Body of pancreas (tissue), 4 donors: Measurements from ENCODE around the gene KLHL26. TPM values are rescaled to one million over a fixed set of nuclear protein-coding genes. Genes with fewer than 3 reads are reported as not detected.

Source experiments
- ATAC-seq: fragments of 150-250 bp; one replicate; pipeline ENCODE4 v1.9.1; 2016
- DNase-seq, 4 donors: peaks; one replicate each; pipeline ENCODE4 v3.0.0-alpha.2; 2019
- H3K27ac ChIP-seq, 4 donors: fragments of 200-600 bp; sonication (generic); 1 replicate in 3 of 4; 2 replicates in 1 of 4; pipeline versions ENCODE4 v1.5.1 to v1.6.1; 2016 to 2019; ENCODE audit warnings: mild to moderate bottlenecking in 1 of 4, mixed read lengths in 1 of 4, moderate library complexity in 1 of 4
- H3K27me3 ChIP-seq, 2 donors: fragments of 200-600 bp; sonication (generic); one replicate each; pipeline ENCODE4 v1.6.0; 2016; ENCODE audit warnings: mild to moderate bottlenecking in 1 of 2
- H3K36me3 ChIP-seq, 2 donors: fragments of 200-600 bp; sonication (generic); replicated peaks in 1 of 2; 2 replicates each; pipeline ENCODE4 v1.5.1; 2016; ENCODE audit warnings: low read depth in 2 of 2; ENCODE audit not compliant: insufficient read depth in 1 of 2
- H3K4me1 ChIP-seq: fragments of 200-600 bp; sonication (generic); one replicate; pipeline ENCODE4 v1.6.0; 2016
- H3K4me3 ChIP-seq, 2 donors: fragments of 200-600 bp; sonication (generic); 1 replicate in 1 of 2; 2 replicates in 1 of 2; pipeline ENCODE4 v1.5.1; 2016 to 2019
- H3K9me3 ChIP-seq, 3 donors: fragments of 200-600 bp; sonication (generic); 1 replicate in 2 of 3; 2 replicates in 1 of 3; pipeline ENCODE4 v1.5.1; 2016
- CTCF ChIP-seq, 7 experiments: fragments of 450-650 bp in 4 of 7; fragments of 200-600 bp in 3 of 7; sonication (generic) in 3 of 7; IDR thresholded peaks; one replicate each; pipeline ENCODE4 v1.5.1; 2016 to 2019; ENCODE audit warnings: antibody characterized with exemption in 7 of 7
- POLR2A ChIP-seq, 3 donors: fragments of 450-650 bp; IDR thresholded peaks; one replicate each; pipeline ENCODE4 v1.6.1; 2016; ENCODE audit warnings: antibody characterized with exemption in 3 of 3, mild to moderate bottlenecking in 2 of 3
- WGBS, 2 donors: methylation state at CpG; one replicate each; pipeline ENCODE4 v1.1.5; 2017; 5-methylcytosine and 5-hydroxymethylcytosine counted together
- intact Hi-C: fragments of 100-400 bp; cut with DNase I; formaldehyde crosslinking; loops from one replicate; pipeline ENCODE4 v1.15.1; 2023
- total RNA-seq, 2 donors: library from RNA; depleted of rRNA; stranded (reverse); fragments of >200 nt; gene quantifications; one replicate each; pipeline ENCODE4 v1.1.0, GENCODE V29; 2016

Gene KLHL26
- total RNA-seq, 2 donors from 2014 or later = 3.6 to 8.9 TPM

DNA sequence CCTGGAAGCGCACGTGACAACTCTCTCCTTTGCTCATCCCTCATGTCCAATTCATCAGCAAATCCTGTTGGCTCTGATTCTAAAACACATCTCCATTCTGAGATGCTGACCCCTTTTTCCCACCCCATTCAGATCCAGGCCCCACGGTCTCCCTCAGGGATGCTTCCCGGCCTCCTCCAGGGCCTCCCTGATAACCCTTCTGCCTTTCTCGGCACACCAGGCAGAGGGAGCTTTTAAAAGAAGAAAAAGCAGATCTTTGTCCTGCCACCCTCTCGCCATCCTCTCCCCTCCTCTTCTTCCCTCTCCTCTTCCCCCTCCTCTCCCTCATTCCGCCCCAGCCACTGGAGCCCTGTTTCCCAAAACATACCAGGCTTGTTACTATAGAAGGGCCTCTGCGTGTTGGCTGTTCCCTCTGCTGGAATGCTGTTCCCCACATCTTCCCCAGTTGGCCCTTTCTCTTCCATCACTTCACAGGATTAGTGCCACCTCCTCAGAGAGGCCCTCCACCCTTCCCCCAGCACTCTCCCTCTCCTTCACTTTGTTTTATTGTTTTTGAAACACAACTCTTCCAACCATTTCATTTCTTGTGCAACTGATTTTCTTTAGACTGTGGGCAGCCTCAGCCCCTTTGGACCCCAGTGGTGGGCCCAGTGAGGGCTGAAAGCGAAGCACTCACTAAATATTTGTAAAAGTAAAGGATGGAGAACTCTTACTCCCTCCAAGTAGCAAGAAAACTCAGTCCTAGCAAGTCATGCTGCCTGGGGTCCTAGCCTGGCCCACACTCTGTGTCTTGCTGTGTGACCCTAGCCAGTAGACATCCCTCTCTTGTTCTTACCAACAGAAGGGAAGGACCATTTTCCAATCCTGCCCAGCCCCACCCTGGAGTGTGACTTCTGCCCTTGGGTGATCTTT, 27.8 kb upstream of the KLHL26 start:
- Histone ChIP-seq H3K4me3 (no peak overlapping the region), H3K27ac (no peak overlapping the region), H3K36me3 (no peaks in the 10 kb centered on the region), H3K27me3 (peaks cover 0 to 65% of the 10 kb centered on the region in 2 donors), H3K4me1 (peaks cover 44% of the 10 kb centered on the region), H3K9me3 (no peaks in the 10 kb centered on the region)
- DNase-seq (no peak), ATAC-seq (no peak)
- TF ChIP-seq POLR2A (IDR thresholded peaks at IDR 0.05) = no peak
- TF ChIP-seq CTCF (IDR thresholded peaks at IDR 0.05) = no peak
- WGBS, 2 donors = 57 to 69% methylated on average over 9 of the region's 9 CpGs
- intact Hi-C loops = no loop called here

- no peaks in the 10 kb centered on the region for H3K36me3 ChIP-seq
- WGBS, 2 donors = 11 to 19% methylated on average over 2 of the region's 2 CpGs
- H3K4me3 ChIP-seq = no peak overlapping the region
- H3K4me1 ChIP-seq = peaks cover 44% of the 10 kb centered on the region
- TF ChIP-seq POLR2A (IDR thresholded peaks at IDR 0.05) = no peak
- TF ChIP-seq CTCF (IDR thresholded peaks at IDR 0.05) = no peak
- DNase-seq = no peak
- H3K9me3 ChIP-seq = no peaks in the 10 kb centered on the region
- peaks cover 0 to 65% of the 10 kb centered on the region in 2 donors for H3K27me3 ChIP-seq
- ATAC-seq = no peak
- H3K27ac ChIP-seq = no peak overlapping the region
- intact Hi-C loops = no loop called here
These were observed 27.1 kb upstream of the KLHL26 start for GRCh38 chr19:18609717-18610051.

GRCh38 chr19:18610245-18610555, 26.6 kb upstream of the KLHL26 start:
- intact Hi-C loops = no loop called here
- 17 to 39% methylated on average over 1 to 3 of the region's 3 CpGs for WGBS, 2 donors
- Histone ChIP-seq H3K27ac (no peak overlapping the region), H3K36me3 (no peaks in the 10 kb centered on the region), H3K9me3 (no peaks in the 10 kb centered on the region), H3K27me3 (peaks cover 0 to 61% of the 10 kb centered on the region in 2 donors), H3K4me3 (no peak overlapping the region), H3K4me1 (peaks cover 44% of the 10 kb centered on the region)
- TF ChIP-seq CTCF (IDR thresholded peaks at IDR 0.05) (no peak), POLR2A (IDR thresholded peaks at IDR 0.05) (no peak)
- ATAC-seq = no peak
- no peak for DNase-seq

DNA sequence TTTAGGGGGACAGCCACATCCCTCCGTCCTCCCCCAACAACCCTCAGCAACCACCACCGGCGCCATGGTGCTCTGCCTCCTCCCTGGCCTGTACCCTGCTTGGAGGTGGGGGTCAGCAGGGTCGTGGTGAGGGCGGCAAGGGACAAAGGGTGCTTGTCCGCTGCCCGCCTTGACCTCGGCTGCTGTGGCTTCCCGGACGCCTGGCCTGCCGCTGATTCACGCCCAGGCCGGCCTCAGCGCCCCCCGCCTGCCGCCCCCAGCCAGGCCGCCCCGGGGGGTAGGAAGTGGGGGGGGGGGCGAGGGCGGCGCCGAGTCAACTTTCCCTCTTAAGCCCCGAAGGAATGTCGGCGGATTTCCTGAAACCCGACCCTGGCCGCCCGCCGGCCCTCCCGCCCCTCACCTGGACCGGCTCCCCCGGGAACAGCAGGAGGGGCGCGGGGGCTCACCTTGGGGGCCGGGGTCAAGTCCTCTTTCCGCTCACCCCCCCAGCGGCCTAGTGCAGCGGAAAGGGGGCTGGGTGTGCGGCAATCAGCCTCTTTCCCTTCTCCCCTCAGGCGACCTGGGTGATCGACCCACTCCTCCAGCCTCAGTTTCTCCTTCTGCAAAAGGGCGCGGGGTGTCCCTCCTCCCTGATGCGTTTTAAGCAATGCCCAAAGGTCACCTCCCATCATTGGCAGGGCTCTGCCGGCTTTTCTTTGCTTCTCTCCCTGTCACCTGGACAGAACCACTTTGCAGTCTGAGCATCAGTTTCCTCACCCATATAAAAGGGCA, 26.1 kb upstream of the KLHL26 start:
- Histone ChIP-seq H3K4me1 (peaks cover 42% of the 10 kb centered on the region), H3K27me3 (peaks cover 0 to 56% of the 10 kb centered on the region in 2 donors), H3K27ac (no peak overlapping the region), H3K9me3 (no peaks in the 10 kb centered on the region), H3K36me3 (no peaks in the 10 kb centered on the region), H3K4me3 (no peak overlapping the region)
- ATAC-seq = no peak
- intact Hi-C loops = no loop called here
- TF ChIP-seq CTCF (IDR thresholded peaks at IDR 0.05) (no peak), POLR2A (IDR thresholded peaks at IDR 0.05) (no peak)
- 5 to 7% methylated on average over 8 to 43 of the region's 45 CpGs for WGBS, 2 donors
- DNase-seq = no peak
